ENCODE measurements around the gene LIMCH1.

Gene LIMCH1

DNA sequence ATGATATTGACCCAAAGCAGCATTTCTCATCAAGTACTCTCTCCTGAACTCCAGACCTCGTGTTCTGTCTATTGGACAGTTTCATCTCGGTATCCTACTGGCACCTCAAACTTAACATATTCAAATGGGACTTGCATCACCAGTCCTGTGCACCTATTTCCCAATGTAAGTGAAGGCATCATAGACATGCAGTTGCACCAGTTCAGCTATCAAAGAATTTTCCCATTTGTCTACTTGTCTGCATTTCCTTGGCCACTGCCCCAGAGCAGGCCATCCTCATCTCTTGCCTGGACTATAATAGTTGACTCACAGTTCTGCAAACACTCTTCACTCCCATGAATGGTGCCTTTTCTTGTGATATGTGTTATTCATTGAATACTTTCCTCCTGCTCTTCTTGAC is 11.3 kb upstream of the LIMCH1 start:
- no peak for DNase-seq

DNA sequence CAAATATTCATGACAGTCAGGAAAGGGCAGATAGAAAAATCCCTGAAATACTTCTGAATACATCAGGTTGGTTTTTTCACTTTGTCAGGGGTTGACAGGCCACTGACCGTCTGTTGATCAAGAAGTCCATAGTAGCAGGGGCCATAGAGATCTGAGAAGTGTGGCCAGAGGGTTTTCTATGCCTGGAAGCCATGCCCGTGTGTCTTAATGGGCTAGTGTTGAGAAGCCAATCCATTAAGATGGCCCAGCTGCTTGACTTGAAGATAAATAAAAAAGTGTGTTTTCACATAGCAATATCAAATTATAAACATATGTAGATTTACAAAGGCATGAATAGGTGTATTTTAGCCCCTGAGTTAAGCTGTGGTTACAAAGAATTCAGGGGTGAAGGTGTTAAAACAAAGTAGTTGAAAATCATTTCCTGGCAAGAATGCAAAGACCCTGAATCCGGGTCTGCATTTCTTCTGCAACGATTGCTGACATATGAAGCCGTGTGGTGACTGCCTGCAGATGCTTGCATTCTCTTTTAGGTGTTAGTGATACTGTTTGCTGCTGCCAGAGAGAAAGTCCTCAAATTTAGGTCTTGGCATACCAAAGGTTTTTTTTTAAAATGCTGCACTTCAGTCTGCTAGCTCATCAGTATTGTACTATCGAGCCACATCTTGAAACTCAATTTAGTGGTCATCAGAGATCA is 9.3 kb upstream of the LIMCH1 start:
- DNase-seq = no peak

DNA sequence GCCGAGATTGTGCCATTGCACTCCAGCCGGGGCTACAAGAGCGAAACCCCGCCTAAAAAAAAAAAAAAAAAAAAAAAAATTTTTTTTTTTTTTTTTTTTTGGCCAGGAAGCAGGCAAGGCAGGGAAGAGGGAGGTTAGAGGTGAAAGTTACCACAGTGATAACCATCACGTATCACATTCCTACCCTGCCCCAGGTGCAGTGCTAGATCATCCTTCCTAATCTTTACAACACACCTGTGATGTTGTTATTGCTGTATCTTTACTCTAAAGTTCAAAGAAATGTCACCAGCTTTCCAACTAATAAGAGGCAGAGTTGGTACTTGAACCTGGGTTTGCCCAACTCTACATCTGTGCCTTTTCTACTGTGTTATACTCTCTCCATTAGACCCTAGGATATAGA is 7.2 kb upstream of the LIMCH1 start:
- DNase-seq = no peak

DNA sequence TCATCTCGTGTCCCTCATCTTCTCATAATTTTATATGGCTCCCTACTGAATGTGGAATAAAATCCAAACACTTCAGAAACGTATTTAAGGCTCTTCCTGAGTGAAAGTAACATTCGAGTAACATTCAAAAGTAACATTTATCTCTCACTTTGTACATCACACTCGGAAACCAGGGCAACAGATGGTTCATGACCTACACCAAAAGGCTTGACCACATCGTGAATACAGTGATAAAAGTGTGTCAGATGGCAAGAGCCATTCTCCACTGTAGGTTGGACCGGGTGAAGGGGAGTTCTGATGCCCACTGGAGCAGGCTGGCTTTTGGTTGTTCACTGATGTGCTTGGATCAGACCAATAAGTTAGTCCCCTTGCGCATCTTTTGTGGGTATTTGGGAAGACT is 5.6 kb upstream of the LIMCH1 start:
- no peak for DNase-seq

DNA sequence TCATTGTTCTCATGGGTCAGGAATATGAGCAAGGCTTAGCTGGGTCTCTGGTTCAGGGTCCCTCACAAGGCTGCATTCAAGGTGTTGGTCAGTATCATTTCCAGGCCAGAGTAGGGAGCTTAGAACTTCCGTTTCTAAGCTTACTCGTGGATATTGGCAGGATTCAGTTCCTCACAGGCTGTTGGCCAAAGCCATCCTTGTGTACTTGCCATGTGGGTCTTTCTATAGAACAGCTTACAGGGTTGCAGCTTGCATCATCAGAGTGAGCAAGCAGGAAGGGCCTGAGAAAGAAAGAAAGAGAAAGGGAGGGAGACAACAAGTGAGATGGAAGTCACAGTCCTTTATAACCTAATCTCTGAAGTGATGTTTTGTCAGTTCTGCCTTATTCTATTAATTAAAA is 5.1 kb upstream of the LIMCH1 start:
- no peak for DNase-seq

DNA sequence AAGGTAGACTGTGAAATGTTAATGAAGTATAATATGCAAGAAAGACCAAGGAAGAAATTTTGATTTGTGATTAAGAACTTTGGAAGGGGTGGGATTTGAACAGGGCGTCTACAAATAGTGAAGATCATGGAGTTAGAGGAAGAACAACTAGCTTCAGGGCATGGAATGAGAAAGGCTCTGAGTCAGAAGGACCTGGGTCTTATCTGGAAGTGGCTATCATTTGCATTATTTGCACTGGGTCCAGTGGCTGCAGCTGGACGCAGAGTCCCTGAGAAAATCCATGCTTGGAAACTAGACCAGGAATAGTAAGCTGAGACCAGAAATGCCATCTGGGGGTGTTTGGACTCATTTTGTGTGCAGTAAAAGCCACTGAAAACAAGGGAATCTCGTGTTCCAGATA is 4.3 kb upstream of the LIMCH1 start:
- no peak for DNase-seq

DNA sequence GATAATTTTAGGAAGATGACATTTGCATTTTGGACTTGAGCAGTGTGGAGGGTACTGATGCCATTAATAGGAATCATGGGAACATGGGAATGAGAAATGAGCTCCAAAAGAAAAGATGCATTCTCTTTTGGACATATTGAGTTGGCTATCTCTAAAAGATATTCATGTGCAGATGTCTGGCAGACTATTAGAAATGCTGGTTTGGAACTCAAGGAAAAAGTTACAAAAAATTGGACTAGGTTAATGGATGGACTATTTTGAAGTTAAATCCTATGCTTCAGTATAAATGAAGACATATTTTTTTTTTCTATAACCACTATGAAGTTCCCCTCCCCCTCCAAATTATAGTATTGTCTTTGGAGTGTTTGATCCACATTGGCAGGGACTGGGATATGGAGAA is 3.6 kb upstream of the LIMCH1 start:
- DNase-seq = no peak

DNA sequence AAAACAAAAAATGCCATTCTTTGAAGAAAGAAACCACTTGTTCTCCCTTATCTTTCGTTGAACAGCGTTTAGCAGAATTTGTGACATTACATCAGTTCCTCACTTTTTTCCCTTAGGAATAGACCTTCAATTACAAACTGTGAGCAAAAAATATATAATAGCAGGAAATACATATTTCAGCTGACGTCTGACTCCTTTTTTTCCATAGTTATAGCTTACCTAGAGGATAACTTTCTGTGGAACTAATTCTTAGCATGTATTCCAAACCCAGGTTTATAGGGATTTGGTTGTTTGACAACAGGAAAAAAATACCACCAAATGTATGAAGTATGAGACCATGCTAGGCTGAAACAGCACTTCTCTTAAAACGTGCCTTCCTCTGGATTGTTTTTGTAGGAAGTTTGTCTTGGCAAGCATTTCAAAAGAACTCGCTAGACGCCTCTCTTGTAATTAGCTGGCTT is 2.0 kb upstream of the LIMCH1 start:
- DNase-seq = no peak

DNA sequence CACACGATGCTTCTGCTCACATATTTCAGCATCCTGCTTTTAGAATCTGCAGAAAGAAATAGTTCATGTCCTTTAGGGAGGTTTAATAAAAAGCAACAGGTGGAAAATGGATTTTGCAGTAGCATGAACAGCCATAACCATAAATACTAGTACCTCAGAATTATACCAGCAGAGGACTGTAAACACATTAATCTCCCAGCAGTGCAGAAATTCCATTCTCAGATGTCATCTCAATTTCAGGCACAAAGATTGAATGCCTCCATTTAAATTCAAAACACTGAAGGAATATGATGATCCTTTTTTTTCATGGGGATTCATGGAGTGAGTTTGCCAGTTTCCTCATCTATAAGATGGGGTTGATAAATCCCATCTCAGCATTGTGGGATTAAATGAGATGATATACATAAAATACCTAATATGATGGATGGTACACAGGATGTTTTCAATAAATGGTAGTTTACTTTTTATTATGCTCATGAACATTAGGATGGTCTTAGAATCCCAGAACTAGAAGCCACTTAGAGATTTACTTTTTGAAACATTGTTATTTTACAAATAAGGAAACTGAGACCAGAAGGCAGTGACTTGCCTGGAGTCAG is 566 bp upstream of the LIMCH1 start:
- DNase-seq = no peak

DNA sequence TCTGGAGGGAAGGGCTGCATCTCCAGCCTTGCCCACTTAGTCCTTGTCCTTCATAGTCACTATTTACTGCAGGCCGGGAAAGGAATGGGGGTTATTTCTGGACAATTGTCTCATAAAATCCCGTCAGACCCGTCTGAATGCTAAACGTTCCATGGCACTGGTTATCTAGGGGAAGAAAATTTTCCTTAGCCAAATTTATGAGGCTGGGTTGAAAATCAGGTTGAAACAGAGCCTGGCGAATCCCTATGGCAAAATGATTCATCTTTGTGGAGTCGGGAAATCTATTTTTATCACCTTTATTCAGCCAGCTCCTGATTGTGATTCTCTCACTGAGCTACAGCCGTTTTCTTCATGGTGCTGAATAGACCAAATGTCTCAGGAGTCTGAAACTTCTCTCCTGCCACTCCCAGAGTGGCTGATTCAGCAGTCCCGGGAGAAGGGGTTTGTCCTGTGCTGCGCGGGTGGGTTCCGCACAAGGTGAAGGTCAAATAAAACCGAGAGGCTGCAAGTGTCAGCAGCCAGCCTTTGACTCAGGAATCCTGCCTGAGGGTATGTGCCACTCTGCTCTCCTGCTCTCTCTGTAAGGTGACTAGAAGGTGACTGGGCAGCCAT is 1.0 kb downstream of the LIMCH1 start:
- no peak for DNase-seq

DNA sequence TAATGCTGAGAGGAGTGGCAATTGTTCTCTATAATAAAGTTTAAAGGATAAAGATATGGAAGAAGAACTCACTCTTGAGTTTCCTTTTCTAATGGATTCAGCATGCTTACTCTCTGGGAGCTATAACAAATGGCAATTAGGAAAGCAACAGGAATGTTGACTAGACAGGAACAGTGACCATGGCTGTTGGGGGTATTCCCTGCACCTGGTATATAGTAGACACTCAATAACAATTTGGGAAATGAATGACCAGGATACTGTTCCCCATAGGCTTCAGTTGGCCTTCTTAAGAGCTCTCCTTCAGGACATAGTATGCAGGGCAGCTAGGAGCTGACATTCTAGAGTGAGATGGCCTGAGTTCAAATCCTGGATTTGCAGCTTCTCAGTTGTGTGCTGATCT is 1.8 kb downstream of the LIMCH1 start:
- no peak for DNase-seq

DNA sequence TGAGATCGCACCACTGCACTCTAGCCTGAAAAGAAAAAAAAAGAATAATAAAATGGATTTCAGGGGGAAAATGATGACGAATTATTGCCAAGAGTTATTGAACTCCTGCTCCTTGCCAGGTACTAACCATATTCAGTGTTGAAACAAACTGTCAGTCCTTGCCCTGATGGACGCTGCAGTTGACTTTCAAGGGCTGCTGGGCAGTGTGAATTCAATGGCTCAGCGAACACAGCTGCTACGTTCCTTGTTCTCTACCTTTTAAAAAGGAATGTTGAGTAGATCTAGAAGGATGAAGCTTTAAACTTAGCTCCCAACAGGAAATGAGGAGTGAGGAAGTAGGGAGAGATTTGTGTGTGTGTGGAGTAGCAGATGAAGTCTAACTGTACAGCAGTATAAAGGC is 2.7 kb downstream of the LIMCH1 start:
- no peak for DNase-seq

DNA sequence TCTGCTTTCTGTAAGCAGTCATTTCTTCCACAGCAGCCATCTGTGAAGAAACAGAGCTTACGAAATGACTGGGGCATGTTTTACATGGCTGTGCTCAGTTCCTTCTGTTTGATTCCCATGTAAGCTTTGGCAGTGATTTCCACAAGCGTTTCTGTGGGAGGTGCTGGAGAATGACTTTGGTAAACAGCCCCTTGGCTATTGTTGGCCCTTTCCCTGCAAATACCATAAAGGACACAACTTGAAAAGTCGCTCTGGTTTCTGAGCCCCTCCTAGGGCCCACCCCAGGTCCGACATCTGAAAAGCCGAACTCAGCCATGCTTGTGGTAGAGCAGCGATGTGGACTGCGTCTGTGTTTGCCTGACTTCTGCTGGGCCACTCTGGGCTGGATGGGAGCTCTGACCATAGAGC is 3.7 kb downstream of the LIMCH1 start:
- DNase-seq = no peak

DNA sequence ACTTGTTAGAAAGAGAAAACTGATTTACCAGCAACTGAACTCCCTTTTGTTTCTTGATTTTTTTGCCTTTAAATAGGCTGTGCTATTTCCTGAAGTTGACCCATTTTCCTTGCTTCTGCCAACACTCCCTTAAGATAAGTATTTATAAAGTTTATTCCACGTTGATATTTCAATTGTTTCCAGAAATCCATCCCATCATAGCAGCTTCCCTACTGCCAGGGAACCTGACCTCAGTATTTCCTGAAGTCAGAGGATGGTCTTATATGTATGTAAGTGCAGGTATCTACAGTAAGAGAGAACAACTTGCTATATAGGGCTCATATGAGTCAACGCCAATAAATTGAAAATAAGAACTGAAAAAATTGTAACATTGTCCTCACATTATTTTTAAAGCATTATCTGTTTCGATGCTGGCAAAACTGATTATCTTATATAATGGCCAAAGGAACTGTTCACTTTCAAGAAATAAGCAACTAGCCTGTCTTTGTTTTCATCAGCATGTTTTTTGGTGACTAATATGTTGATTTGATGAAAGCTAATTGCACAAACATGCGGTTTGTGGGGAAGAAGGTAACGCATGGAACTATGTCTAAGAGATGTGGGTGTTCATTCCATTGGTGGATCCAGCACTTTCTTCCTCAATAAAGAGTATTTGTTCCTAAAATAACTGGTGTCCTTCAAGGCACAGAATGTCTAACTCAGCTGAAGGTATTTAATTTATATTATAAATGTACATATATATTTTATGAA is 4.7 kb downstream of the LIMCH1 start:
- no peak for DNase-seq

DNA sequence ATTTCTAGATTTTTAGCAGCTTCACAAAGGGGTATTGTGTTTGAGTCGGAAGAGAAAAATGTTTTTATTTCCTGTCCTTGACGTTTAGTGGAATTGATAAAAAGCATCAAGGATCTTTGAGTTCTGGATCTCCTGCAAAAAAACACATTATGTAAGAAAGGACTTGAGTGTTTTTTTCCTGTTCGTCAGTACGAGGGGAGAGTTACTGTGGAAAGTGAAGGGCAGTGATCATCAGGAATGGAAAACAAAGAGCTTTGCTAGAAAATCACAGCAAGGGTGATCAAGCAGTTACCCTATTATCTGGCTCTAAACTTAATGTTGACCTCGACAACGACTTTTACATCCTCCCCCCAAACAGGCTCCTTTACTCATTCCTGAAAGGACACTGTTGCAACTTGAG is 7.3 kb downstream of the LIMCH1 start:
- no peak for DNase-seq

DNA sequence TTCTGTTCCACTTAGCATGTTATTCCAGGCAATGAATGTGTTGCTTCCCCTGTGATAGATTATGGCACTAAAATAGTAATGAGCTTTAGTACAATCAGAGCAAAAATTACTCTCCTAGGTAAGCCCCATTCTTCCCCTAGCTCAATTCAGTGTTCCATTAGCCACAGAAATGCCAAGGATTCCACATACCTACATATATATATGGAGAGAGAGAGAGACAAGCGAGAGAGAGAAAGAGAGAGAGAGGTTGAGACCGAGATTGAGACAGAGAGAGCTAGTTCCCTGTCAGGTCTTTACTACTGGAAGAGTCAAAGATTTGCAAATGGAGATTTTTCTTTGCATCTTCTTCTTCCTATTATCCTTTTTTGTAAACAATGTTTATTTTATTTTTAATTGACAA is 8.7 kb downstream of the LIMCH1 start:
- DNase-seq = no peak

DNA sequence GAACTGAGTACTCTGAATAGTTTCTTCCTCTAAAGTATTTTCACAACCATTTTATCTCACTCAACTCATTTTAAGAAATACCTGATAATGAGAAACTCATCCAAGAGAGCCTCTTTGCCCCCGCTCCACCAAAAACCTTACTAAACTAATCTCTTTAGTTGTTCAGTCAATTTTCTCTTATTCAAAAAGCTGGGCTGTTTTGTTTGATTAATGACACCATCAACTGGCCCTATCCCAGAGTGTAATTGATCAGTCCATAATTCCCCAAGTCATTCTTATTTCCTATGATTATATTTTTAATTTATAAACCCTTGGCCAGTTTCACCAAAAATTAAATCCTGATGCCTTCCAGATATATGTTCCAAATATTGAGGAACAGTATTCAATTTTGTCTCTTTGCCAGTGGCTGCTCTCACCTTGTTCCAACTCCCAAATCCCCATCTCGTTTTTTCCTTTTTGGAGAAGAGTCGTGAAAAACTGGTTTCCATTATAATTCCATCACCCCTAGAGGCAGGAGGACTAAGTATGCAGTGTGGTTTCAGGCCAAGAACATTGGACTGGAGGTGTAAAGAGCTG is 10.4 kb downstream of the LIMCH1 start:
- DNase-seq = no peak

DNA sequence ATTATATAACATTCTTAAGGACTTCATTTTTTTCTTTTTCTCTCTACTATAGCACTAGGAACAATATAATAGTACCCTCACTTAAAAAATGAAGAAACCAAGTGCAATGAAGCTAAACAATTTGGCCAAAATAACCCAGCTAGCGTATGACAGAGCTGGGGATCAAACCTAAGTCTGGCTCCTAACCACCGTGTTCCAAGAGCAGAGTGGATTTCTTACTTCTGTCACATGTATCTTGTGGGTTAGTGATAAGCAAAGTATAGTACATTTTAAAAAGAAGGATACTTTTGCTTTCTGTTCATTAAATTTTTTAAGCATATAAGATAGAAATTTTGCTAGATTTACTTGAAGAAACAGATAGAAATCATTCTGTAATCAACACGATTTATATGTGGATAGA is 11.5 kb downstream of the LIMCH1 start:
- no peak for DNase-seq

DNA sequence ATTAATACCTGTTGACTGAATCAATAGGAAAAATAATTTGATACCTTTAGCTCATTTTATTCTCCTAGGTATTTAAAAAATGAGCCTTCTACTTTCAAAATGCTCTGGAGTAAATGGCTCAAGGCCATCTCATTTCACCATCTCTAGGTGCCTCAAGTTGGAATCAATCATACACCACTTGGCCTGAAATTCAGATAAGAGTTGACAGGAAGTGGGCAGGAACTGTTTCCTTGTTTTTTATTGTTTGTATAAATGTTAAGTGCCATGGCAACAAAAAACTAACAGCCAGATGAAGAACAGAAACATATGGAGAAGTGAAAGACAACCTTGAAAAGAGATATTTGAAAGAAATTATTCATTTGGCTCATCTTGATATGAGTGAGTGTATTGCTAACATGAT is 12.4 kb downstream of the LIMCH1 start:
- DNase-seq = no peak

DNA sequence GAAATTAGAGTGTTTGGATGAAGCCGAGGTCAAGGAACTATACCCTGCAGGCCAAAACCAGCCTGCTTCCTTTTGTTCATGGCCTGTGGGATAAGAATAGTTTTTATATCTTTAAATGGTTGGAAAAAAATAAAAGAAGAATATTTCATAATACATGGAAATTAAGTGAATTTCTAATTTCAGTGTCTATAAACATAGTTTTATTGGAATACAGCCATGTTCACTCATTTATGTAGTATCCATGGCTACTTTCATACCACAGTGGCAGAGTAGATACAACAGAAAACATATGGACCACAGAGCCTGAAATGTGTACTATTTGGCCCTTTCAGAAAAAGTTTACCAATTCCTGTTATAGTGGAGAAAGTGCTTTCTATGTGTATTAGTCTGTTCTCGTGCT is 13.6 kb downstream of the LIMCH1 start:
- DNase-seq = no peak

DNA sequence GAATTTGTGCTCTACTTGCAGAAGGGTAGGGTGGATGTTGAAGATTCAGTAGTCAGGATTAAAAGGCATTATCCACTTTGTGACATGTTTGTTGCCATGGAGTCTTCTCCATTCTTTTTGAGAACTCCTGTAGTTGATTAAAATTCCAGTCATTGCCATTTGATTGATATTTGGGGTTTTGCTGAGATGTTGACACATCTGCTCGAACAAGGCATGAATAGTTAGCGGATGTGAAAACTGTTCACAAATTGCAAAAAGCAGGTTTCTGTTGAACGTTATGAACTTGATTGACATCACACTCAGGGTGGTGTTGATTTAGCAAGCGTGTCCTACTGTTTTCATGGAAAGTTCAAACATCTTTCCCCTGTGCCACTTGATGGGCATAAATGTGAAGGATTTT is 16.9 kb downstream of the LIMCH1 start:
- DNase-seq = no peak

DNA sequence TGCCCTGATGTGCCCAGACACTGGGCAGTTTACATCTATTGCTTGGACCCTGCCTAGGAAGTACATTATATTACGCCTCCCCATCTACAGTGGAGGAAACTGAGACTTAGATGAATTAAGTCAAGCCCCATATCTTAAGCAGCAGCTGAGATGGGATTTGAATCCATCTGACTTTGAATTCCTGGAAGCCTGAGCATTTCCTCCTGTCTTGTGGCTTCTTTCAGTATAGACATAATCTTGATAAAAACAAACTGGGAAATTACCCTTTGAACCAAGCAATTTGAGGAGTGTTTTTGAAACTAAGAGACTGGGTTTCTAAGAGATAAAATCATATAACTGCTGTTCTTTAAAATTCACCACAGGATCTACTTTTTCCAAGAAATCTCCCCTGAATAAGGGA is 18.6 kb downstream of the LIMCH1 start:
- no peak for DNase-seq

DNA sequence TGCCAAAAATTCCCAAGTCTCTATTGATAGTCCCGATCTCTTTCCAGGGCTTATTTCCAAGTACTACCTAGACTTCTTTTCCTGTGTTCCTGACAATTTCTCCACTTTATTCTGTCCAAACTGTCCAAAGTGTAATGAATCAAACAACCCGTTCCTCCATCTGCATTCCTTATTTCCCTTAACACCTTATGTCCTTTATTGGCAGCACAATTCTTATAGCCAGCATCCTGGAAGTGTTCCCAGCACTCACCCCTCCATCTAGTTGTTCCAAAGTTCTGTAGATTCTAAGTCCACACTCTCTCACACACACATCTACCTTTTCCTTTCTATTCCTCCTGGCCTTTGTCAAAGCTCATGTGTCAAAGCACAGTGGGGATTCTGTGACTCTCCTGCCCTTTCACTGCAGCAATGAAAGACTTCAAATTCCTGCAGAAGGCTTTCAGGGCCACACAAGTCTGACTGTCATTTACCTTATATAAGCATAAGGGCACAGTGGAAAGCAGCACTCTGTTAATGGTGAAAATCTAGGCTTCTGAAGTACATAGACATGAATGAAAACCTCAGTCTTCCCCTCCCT is 22.1 kb downstream of the LIMCH1 start:
- DNase-seq = no peak

All from right kidney (tissue), 1 donor.